HG03520 (cell line): Measurements from ENCODE around the gene APCDD1L.
"Not testable (repeated sequence)": the region's sequence is repeated elsewhere in the genome, so short reads cannot be mapped to it uniquely, and the experiment has no call there.

Experiments used
- ATAC-seq: cut with Tn5 transposase; IDR thresholded peaks from one replicate; pipeline ENCODE4 v1.9.1; 2021; ENCODE audit warnings: mild to moderate bottlenecking, moderate library complexity; ENCODE audit not compliant: unreplicated experiment

APCDD1L gene

GRCh38 chr20:58446960-58447265 lies 68.3 kb downstream of the APCDD1L start:
- ATAC-seq = no peak

DNA sequence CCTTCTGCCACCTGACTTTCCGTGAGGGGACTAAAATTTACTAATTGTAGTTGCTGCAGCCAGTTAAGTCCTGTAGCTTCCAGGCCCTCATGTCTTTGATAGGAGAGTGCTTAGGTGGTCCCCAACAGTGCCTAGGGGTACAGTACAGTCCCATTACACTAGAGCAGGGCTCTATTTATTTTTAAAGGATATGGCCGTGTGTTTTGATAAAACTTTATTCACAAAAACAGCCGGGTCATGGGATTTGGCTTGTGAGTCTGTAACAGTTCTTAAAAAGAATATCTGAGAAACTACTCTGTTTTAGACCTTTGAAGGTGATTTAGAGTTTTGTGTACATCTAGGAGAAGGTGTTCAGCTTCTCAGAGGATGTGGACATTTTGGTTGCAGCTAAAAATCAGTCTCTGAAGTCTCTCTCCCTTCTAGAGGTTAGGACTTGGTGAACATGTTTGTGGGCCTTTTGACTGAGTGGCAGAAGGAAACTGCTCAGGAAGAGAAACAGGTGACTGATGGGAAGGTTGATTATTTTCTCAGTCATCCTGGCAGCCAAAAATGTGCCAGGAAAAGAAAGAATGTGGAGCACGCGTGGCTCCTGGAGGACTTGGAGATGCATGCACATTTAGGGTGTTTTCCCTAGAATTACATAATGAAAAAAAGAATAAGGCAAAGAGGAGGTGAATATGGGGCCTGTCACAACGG lies 68.8 kb downstream of the APCDD1L start:
- ATAC-seq = no peak

GRCh38 chr20:58444746-58445255 lies 70.4 kb downstream of the APCDD1L start:
- ATAC-seq = no peak

DNA sequence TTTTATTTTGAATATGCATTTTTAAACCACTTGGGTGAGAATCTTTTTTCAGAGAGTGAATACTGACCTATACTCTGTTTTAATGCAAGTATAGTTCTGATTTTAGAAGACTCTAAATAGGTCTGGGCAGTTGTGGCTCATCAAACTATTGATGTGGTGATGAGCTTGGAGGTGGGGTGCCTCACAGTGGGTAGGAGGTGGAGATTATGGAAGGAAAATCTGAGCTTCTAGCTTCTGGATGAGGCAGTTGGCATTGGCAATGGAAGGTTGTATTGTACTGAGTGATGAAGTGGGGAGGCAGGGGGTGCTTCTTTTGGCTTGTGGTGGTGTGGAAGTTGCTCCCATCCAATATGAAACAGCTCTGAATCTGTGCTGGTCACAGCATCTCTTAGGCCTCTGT lies 73.5 kb downstream of the APCDD1L start:
- ATAC-seq = no peak

GRCh38 chr20:58440021-58440767 lies 75.0 kb downstream of the APCDD1L start:
- no peak for ATAC-seq

GRCh38 chr20:58438970-58439808 lies 76.0 kb downstream of the APCDD1L start:
- no peak for ATAC-seq

DNA sequence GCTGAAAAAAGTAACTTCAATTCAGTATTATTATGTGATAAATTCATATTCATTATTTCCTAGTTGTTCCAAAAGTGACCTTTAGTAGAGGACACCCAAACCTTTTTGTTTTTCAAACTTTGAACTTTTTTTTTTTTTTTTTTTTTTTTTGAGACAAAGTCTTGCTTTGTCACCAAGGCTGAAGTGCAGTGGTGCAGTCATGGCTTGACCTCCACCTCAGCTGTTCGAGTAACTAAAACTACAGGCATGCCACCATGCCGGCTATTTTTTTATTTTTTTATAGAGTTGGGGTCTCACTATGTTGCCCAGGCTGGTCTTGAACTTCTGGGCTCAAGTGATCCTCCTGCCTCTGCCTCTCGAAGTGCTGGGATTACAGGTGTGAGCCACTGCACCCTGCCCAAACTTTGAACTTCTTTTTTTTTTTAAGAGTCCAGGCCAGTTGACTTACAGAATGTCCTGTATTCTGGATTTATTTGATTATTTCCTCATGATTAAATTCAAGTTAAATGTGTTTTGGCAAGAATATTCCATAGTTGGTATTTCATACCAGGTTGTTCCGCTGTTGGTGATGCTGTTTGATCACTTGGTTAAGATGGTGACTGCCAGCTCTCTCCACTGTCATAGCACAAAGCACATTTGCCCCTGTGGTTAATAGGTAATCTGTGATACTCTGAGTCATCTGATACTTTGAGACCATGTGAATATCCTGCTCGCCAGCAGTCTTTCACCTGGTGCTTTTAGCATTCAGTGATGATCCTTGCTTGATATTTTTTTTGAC lies 78.1 kb downstream of the APCDD1L start:
- no peak for ATAC-seq

- ATAC-seq = no peak
Observed at GRCh38 chr20:58435237-58435636, 80.0 kb downstream of the APCDD1L start.

DNA sequence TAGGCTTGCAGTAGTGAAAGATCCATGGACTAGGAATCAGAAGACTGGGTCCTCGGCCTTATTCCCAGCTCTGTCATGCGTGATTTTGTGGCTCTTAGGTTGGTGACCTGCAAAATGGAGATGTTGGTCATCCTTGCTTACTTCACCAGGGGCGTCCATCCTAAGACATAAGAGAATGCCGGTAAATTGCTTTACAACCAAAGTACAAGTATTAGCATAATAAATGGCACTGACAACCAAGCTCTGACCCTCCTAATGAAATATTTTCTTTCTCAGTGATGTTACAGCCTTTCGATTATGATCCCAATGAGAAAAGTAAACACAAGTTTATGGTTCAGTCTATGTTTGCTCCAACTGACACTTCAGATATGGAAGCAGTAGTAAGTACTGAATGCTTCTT lies 80.9 kb downstream of the APCDD1L start:
- no peak for ATAC-seq

GRCh38 chr20:58433759-58434158 lies 81.4 kb downstream of the APCDD1L start:
- no peak for ATAC-seq

GRCh38 chr20:58433029-58433647 lies 82.1 kb downstream of the APCDD1L start:
- no peak for ATAC-seq

DNA sequence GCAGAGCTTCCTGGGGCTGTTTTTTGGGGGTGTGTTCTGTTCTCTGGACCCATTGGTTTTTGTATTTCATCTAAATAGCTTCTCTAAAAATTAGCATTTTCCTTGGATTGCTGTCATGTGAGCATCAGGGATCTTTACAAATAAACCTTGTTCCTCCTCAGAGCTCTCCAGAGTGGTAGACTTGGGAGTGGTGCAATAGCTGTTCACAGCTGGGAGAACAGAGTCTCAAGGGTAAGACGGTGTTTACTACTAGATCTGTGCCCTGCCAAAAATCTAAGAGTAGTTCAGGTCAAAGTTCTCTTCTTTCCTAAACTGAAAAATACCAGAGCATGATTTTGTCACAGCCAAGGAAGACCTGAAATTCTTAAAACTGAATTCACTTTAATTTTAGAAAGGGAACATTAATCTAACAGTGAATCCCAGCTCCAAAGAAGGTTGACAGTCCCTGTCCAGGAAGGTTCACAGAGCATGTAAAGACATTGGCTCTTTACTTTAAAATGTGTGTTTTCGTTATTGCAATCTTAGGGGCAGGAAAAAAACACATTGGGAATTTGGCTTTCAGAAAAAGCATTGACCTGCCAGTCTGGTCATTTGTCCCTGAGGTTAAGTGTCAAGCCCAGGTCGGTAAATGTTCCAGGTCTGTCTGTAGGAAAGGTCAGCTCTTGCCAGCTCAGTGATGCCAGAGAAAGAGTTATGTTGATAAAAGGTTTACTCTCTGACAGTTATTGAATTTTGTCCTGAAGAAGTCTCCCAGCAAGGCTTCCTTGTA lies 82.8 kb downstream of the APCDD1L start:
- no peak for ATAC-seq

DNA sequence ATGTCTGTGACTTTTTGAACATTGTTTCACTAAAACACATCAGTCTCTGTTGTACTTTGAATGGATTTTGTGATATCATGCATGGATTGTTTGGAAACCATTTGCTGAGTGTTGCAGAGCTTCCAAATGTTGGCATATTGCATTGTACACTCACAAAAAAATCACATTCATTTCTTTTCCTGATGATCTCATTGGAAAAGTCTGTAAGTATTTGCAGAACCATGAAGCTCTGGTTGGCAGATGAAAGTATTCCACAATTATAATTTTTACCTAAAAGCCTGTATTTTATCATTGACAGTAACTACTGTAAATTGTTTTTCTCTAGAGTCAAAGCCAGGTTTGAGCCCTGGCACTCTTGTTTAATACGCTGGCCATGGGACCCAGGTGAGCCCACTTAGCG lies 84.1 kb downstream of the APCDD1L start:
- ATAC-seq = no peak

DNA sequence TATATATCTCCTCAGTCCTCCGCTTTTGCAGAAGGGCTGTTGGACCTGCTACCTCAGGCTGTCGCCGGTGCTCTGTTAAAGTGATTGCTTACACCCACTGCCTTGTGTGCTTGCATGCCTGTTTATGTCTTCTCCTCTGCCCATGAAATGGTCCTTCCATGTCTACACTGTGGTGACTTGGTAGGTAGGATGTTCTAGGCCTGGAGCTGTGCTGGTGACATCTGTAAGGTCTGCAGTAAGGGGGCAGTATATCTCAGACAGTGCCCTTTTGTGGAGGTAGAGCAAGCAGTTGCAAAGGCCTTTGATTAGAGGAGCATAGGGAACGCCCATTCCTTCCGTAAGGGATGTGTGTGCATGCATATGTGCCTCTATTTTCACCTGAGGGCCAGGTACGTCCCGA lies 85.9 kb downstream of the APCDD1L start:
- no peak for ATAC-seq

- no peak for ATAC-seq
Observed at GRCh38 chr20:58428364-58428763, 86.8 kb downstream of the APCDD1L start.

- ATAC-seq = not testable (repeated sequence)
Observed at GRCh38 chr20:58427571-58427970, 87.6 kb downstream of the APCDD1L start.

DNA sequence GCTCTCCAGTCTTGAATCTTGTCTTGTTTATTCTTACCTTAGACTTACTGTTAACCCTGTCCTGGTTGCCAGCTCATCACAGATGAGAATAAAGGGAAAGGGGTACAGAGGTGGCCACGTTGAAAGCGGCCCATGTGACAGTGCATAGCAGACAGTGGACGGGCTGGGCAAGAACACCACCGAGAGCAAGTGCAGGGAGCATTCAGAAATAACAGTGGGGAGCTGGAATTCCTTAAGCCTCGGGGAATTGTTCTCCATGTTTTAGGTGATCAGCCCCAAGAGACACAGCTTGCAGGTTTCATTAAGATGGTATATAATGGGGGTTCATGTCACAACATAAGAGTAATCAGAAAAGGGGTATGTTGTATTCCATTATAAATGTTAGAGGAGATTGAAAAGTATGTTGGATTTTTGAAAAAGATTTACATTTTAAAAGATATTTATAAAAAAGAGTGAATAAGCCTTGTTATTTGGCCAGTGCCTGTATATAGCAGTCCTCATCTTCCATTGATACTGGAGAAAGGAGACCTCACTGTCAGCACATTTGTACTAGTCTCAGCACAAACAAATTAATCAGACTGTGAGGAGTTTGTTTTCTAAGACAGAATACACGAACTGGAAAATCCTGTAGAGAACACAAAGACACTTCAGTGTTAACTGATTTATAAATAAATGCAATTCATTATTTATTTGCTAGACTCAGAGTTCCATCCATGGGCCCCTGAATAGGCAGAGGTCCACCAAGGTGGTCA lies 90.8 kb downstream of the APCDD1L start:
- ATAC-seq = no peak

DNA sequence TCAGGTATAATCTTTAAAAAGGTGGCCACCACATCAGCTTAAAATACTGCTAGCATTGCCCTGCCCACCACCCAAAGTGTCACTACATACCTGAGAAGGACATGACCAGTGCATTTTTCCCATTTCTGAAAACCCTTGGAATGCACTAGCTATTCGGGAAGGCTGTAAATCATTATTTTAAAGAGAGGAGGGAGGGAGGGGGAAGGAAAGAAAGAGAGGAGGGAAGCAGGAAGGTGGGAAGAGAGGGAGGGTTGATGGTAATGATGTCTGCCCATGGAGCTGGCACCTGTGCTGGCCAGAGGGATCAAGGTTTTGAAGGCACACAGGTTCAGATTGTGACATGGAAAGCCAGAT lies 93.7 kb downstream of the APCDD1L start:
- ATAC-seq = no peak
